GM23338 (cell line): ENCODE data around the gene IL24. TPM values are rescaled to one million over a fixed set of nuclear protein-coding genes. Genes with fewer than 3 reads are reported as not detected.

ENCODE experiments used
- ATAC-seq: fragments of 200-7000 bp; cut with Tn5 transposase; 3 replicates; pipeline ENCODE4 v1.9.1; 2020
- DNase-seq: peaks from one replicate; pipeline ENCODE4 v3.0.0-alpha.2; 2015; ENCODE audit warnings: low spot score
- H2AFZ ChIP-seq: fragments of 200-600 bp; sonication (generic); 2 replicates; pipeline ENCODE4 v1.8.0; 2016; ENCODE audit warnings: antibody characterized with exemption, mild to moderate bottlenecking, moderate library complexity
- H3F3A ChIP-seq: fragments of 200-600 bp; sonication (generic); replicated peaks from 2 replicates; pipeline ENCODE4 v1.8.0; 2017; ENCODE audit warnings: antibody characterized with exemption, mixed run types, low read depth
- H3K27ac ChIP-seq: fragments of 200-600 bp; sonication (generic); 2 replicates; pipeline ENCODE4 v1.6.1; 2016; ENCODE audit warnings: low read depth
- H3K27me3 ChIP-seq: fragments of 200-600 bp; sonication (generic); 2 replicates; pipeline ENCODE4 v1.8.0; 2016; ENCODE audit warnings: mild to moderate bottlenecking, mixed run types, moderate library complexity; ENCODE audit not compliant: insufficient read depth
- H3K36me3 ChIP-seq: fragments of 200-600 bp; sonication (generic); 2 replicates; pipeline ENCODE4 v1.8.0; 2016; ENCODE audit warnings: mild to moderate bottlenecking; ENCODE audit not compliant: insufficient read depth
- H3K4me1 ChIP-seq: fragments of 200-600 bp; sonication (generic); 2 replicates; pipeline ENCODE4 v1.8.0; 2016; ENCODE audit warnings: mild to moderate bottlenecking, moderate library complexity; ENCODE audit not compliant: insufficient read depth
- H3K4me2 ChIP-seq: fragments of 200-600 bp; sonication (generic); 2 replicates; pipeline ENCODE4 v1.7.1; 2017; ENCODE audit warnings: mixed run types
- H3K4me3 ChIP-seq: fragments of 200-600 bp; sonication (generic); 2 replicates; pipeline ENCODE4 v1.6.1; 2016; ENCODE audit warnings: mixed run types
- H3K79me2 ChIP-seq: fragments of 200-600 bp; sonication (generic); replicated peaks from 2 replicates; pipeline ENCODE4 v1.8.0; 2017; ENCODE audit warnings: mild to moderate bottlenecking; ENCODE audit not compliant: insufficient read depth
- H3K9me2 ChIP-seq: fragments of 200-600 bp; sonication (generic); 2 replicates; pipeline ENCODE4 v1.8.0; 2017; ENCODE audit not compliant: insufficient read depth
- H4K20me1 ChIP-seq: fragments of 200-600 bp; sonication (generic); replicated peaks from 2 replicates; pipeline ENCODE4 v1.8.0; 2017; ENCODE audit warnings: mild to moderate bottlenecking; ENCODE audit not compliant: insufficient read depth
- H3K27ac Mint-ChIP-seq: 2 replicates; pipeline ENCODE4 v1.8.0; 2020; ENCODE audit warnings: inconsistent platforms, mild to moderate bottlenecking, moderate library complexity, mixed read lengths
- H3K27me3 Mint-ChIP-seq: 3 replicates; pipeline ENCODE4 v1.8.0; 2022; ENCODE audit warnings: low read depth, mild to moderate bottlenecking, moderate library complexity, mixed read lengths, inconsistent platforms; ENCODE audit not compliant: insufficient read depth, poor library complexity
- H3K36me3 Mint-ChIP-seq: 3 replicates; pipeline ENCODE4 v1.8.0; 2021; ENCODE audit warnings: low read depth, mild to moderate bottlenecking, inconsistent platforms, moderate library complexity, mixed read lengths
- H3K4me1 Mint-ChIP-seq: 3 replicates; pipeline ENCODE4 v1.8.0; 2020; ENCODE audit warnings: mild to moderate bottlenecking, inconsistent platforms, mixed read lengths
- H3K4me3 Mint-ChIP-seq: 3 replicates; pipeline ENCODE4 v1.8.0; 2021; ENCODE audit warnings: moderate library complexity, mild to moderate bottlenecking, inconsistent platforms, mixed read lengths
- H3K9me3 Mint-ChIP-seq: 3 replicates; pipeline ENCODE4 v1.8.0; 2020; ENCODE audit warnings: moderate library complexity, mild to moderate bottlenecking, inconsistent platforms, mixed read lengths
- CREB1 ChIP-seq: fragments of 250-450 bp; sonication (Bioruptor Pico); IDR thresholded peaks from 2 replicates; pipeline ENCODE4 v1.5.0; 2020; ENCODE audit warnings: low read depth, mild to moderate bottlenecking, moderate library complexity
- CTCF ChIP-seq, 2 experiments: fragments of 200-600 bp in 1 of 2; sonication (generic) in 1 of 2; conservative IDR thresholded peaks; 2 replicates each; pipeline versions ENCODE4 v1.5.1 to v1.6.1; 2016 to 2017; ENCODE audit warnings: antibody characterized with exemption in 2 of 2, low read depth in 2 of 2, mild to moderate bottlenecking in 2 of 2, moderate library complexity in 1 of 2
- EZH2 ChIP-seq: fragments of 200-600 bp; sonication (generic); IDR thresholded peaks from one replicate; pipeline ENCODE4 v1.8.0; 2017; ENCODE audit warnings: antibody characterized with exemption, mild to moderate bottlenecking, low read depth; ENCODE audit not compliant: unreplicated experiment
- EZH2phosphoT487 ChIP-seq: fragments of 200-600 bp; sonication (generic); IDR thresholded peaks from one replicate; pipeline ENCODE4 v1.8.1; 2018; ENCODE audit warnings: antibody characterized with exemption; ENCODE audit not compliant: unreplicated experiment
- JUNB ChIP-seq: IDR thresholded peaks from one replicate; pipeline ENCODE4 v1.6.1; 2016; ENCODE audit warnings: antibody characterized with exemption; ENCODE audit not compliant: unreplicated experiment
- NANOG ChIP-seq: IDR thresholded peaks from 2 replicates; pipeline ENCODE4 v1.6.1; 2016; ENCODE audit warnings: antibody characterized with exemption, borderline replicate concordance
- POLR2AphosphoS5 ChIP-seq: IDR thresholded peaks from 2 replicates; pipeline ENCODE4 v1.6.1; 2016; ENCODE audit warnings: antibody characterized with exemption, low read depth
- STAT1 ChIP-seq: IDR thresholded peaks from one replicate; pipeline ENCODE4 v1.6.1; 2016; ENCODE audit warnings: antibody characterized with exemption; ENCODE audit not compliant: unreplicated experiment
- ZNF114 ChIP-seq: fragments of 250-450 bp; sonication (Bioruptor Pico); IDR thresholded peaks from 2 replicates; pipeline ENCODE4 v1.5.0; 2020; ENCODE audit warnings: mild to moderate bottlenecking, moderate library complexity
- ZNF331 ChIP-seq: fragments of 250-450 bp; sonication (Bioruptor Pico); IDR thresholded peaks from 2 replicates; pipeline ENCODE4 v1.5.0; 2020; ENCODE audit warnings: low read depth, mild to moderate bottlenecking, moderate library complexity
- ZNF462 ChIP-seq: fragments of 250-450 bp; sonication (Bioruptor Pico); IDR thresholded peaks from 2 replicates; pipeline ENCODE4 v1.5.0; 2020; ENCODE audit warnings: mild to moderate bottlenecking, moderate library complexity
- polyA plus RNA-seq: library from polyadenylated mRNA; unstranded; fragments of >200 nt; fragmentation: Nextera tagmentation; extraction: Ambion mirVana; gene quantifications from 2 replicates; pipeline ENCODE4 v1.2.1, GENCODE V29; 2016
- total RNA-seq: library from RNA; depleted of rRNA; stranded (reverse); fragments of >200 nt; shearing (Covaris generic); gene quantifications from 2 replicates; pipeline ENCODE4 v1.2.3, GENCODE V29; 2014
- TF ChIP-seq, protein P1 (sequence below): IDR thresholded peaks from one replicate; pipeline ENCODE4 v1.6.1; 2018; ENCODE audit warnings: antibody characterized with exemption; ENCODE audit not compliant: unreplicated experiment
- TF ChIP-seq, protein P2 (sequence below): IDR thresholded peaks from 2 replicates; pipeline ENCODE4 v1.6.1; 2016; ENCODE audit warnings: antibody characterized with exemption

The IL24 gene
- total and polyA plus RNA-seq, 2 experiments from 2014 or later = not detected

DNA sequence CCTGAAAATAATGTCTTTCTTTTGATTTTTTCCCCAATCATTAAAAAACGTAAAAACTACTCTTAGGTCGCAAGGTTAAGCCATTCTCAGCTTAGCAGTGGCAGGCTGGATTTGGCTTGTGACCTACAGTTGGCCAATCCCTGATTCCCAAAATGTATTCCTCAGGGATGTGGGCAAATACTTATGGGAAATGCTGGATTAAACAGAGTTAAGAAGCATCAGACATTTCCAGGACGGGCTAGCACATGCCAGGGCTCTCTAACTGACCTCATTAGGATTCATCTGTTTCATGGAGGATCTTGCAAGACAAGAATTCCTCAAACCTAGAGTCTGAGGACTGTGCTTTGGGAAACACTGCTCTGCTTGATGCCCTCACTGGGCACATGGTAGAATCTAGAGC, 982 bp upstream of the IL24 start:
- Mint-ChIP-seq H3K27me3 (peaks cover 7% of the 10 kb centered on the region), H3K9me3 (no peaks in the 10 kb centered on the region), H3K36me3 (no peaks in the 10 kb centered on the region), H3K27ac (no peak overlapping the region), H3K4me1 (peaks cover 7% of the 10 kb centered on the region), H3K4me3 (no peak overlapping the region)
- no peaks in the 10 kb centered on the region; the same call in 1 of the 2 replicates for H3K36me3 ChIP-seq
- no peak overlapping the region for H3K27ac ChIP-seq
- no peaks in the 10 kb centered on the region for H3K27me3 ChIP-seq
- TF ChIP-seq NANOG (no peak), EZH2phosphoT487 (no peak), ZNF114 (CRISPR knock-in tag) (no peak), CREB1 (CRISPR knock-in tag) (no peak), STAT1 (no peak), JUNB (no peak), ZNF462 (no peak), CTCF (conservative IDR thresholded peaks at IDR 0.05; ENCODE audit: low read depth in 2 of 2) (no peak), EZH2 (no peak), POLR2AphosphoS5 (no peak), ZNF331 (CRISPR knock-in tag) (no peak)
- TF ChIP-seq, protein P1, sequence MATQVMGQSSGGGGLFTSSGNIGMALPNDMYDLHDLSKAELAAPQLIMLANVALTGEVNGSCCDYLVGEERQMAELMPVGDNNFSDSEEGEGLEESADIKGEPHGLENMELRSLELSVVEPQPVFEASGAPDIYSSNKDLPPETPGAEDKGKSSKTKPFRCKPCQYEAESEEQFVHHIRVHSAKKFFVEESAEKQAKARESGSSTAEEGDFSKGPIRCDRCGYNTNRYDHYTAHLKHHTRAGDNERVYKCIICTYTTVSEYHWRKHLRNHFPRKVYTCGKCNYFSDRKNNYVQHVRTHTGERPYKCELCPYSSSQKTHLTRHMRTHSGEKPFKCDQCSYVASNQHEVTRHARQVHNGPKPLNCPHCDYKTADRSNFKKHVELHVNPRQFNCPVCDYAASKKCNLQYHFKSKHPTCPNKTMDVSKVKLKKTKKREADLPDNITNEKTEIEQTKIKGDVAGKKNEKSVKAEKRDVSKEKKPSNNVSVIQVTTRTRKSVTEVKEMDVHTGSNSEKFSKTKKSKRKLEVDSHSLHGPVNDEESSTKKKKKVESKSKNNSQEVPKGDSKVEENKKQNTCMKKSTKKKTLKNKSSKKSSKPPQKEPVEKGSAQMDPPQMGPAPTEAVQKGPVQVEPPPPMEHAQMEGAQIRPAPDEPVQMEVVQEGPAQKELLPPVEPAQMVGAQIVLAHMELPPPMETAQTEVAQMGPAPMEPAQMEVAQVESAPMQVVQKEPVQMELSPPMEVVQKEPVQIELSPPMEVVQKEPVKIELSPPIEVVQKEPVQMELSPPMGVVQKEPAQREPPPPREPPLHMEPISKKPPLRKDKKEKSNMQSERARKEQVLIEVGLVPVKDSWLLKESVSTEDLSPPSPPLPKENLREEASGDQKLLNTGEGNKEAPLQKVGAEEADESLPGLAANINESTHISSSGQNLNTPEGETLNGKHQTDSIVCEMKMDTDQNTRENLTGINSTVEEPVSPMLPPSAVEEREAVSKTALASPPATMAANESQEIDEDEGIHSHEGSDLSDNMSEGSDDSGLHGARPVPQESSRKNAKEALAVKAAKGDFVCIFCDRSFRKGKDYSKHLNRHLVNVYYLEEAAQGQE = no peak
- TF ChIP-seq, protein P2, sequence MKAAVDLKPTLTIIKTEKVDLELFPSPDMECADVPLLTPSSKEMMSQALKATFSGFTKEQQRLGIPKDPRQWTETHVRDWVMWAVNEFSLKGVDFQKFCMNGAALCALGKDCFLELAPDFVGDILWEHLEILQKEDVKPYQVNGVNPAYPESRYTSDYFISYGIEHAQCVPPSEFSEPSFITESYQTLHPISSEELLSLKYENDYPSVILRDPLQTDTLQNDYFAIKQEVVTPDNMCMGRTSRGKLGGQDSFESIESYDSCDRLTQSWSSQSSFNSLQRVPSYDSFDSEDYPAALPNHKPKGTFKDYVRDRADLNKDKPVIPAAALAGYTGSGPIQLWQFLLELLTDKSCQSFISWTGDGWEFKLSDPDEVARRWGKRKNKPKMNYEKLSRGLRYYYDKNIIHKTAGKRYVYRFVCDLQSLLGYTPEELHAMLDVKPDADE = no peak
- peaks cover 1% of the 10 kb centered on the region; the same call in 1 of the 2 replicates for H3K4me1 ChIP-seq
- no peak overlapping the region for H3K4me2 ChIP-seq
- no peak for ATAC-seq
- H3K9me2 ChIP-seq = 0 out of 2 replicates have a peak, but pooled peaks cover 10% of the 10 kb centered on the region
- H4K20me1 ChIP-seq = no peaks in the 10 kb centered on the region
- no peaks in the 10 kb centered on the region for H3F3A ChIP-seq
- no peak overlapping the region for H3K4me3 ChIP-seq
- 0 out of 2 replicates have a peak overlapping the region, but pooled peaks have one; percentile 43 for H2AFZ ChIP-seq
- no peaks in the 10 kb centered on the region for H3K79me2 ChIP-seq
- no peak for DNase-seq
